Fibroblast of villous mesenchyme (primary cell): ENCODE data around the gene MRPS18A. TPM values are rescaled to one million over a fixed set of nuclear protein-coding genes. Genes with fewer than 3 reads are reported as not detected.

ENCODE experiments used
- DNase-seq: peaks from one replicate; pipeline ENCODE4 v3.0.0-alpha.2; 2010; ENCODE audit warnings: low read depth
- H3K4me3 ChIP-seq: 2 replicates; pipeline ENCODE4 v1.5.1; 2011; ENCODE audit warnings: low read depth, mild to moderate bottlenecking, low read length
- CTCF ChIP-seq: IDR thresholded peaks from 2 replicates; pipeline ENCODE4 v1.5.1; 2012; ENCODE audit warnings: low read depth, mild to moderate bottlenecking, low read length; ENCODE audit not compliant: insufficient read depth
- total RNA-seq: library from RNA; depleted of rRNA; stranded (reverse); fragments of >200 nt; gene quantifications from 2 replicates; pipeline ENCODE4 v1.2.3, GENCODE V29; 2012

MRPS18A gene
- total RNA-seq, 1 donor: 26.8 TPM

- TF ChIP-seq CTCF: no peak
- peak overlapping the region; percentile 80 for H3K4me3 ChIP-seq
- no peak for DNase-seq
These were observed 533 bp downstream of the MRPS18A start for GRCh38 chr6:43687079-43687436.

GRCh38 chr6:43683708-43684455 is 3.7 kb downstream of the MRPS18A start:
- TF ChIP-seq CTCF: no peak
- DNase-seq: no peak
- no peak overlapping the region for H3K4me3 ChIP-seq

- no peak for TF ChIP-seq CTCF
- DNase-seq: no peak
- no peak overlapping the region for H3K4me3 ChIP-seq
These were observed 4.7 kb downstream of the MRPS18A start for GRCh38 chr6:43682724-43683429.

GRCh38 chr6:43681303-43681702 is 6.3 kb downstream of the MRPS18A start:
- no peak for TF ChIP-seq CTCF

GRCh38 chr6:43680308-43681200 is 7.0 kb downstream of the MRPS18A start:
- no peak overlapping the region for H3K4me3 ChIP-seq
- no peak for TF ChIP-seq CTCF
- DNase-seq: no peak

More at GRCh38 chr6:43681303-43681702, 6.3 kb downstream of the MRPS18A start:
- H3K4me3 ChIP-seq: no peak overlapping the region
- DNase-seq: no peak

- DNase-seq: no peak
- TF ChIP-seq CTCF: no peak
- no peak overlapping the region for H3K4me3 ChIP-seq
These were observed 8.5 kb downstream of the MRPS18A start for GRCh38 chr6:43679057-43679456.
